Gastrocnemius medialis (tissue), 4 donors: Measurements from ENCODE around the gene ZNF619. TPM values are rescaled to one million over a fixed set of nuclear protein-coding genes. Genes with fewer than 3 reads are reported as not detected.

ENCODE experiments used
- ATAC-seq, 2 donors: fragments of 150-250 bp; one replicate each; pipeline ENCODE4 v1.9.1; 2016
- DNase-seq, 2 donors: peaks; one replicate each; pipeline ENCODE4 v3.0.0-alpha.2; 2019
- H3K27ac ChIP-seq, 4 donors: fragments of 200-600 bp; sonication (generic); 1 replicate in 1 of 4; 2 replicates in 3 of 4; pipeline ENCODE4 v1.5.1; 2016 to 2018; ENCODE audit warnings: mild to moderate bottlenecking in 2 of 4, moderate library complexity in 1 of 4
- H3K27me3 ChIP-seq, 3 donors: fragments of 200-600 bp; sonication (generic) in 2 of 3; 1 replicate in 1 of 3; 2 replicates in 2 of 3; pipeline versions ENCODE4 v1.5.1 to v1.6.0; 2016 to 2019; ENCODE audit warnings: mild to moderate bottlenecking in 1 of 3, moderate library complexity in 1 of 3
- H3K36me3 ChIP-seq, 2 donors: fragments of 200-600 bp; sonication (generic) in 1 of 2; one replicate each; pipeline ENCODE4 v1.5.1; 2017 to 2018
- H3K4me1 ChIP-seq, 2 donors: fragments of 200-600 bp; sonication (generic) in 1 of 2; one replicate each; pipeline ENCODE4 v1.5.1; 2016 to 2017; ENCODE audit warnings: mild to moderate bottlenecking in 2 of 2
- H3K4me3 ChIP-seq, 4 donors: fragments of 200-600 bp; sonication (generic) in 3 of 4; 1 replicate in 1 of 4; 2 replicates in 3 of 4; pipeline ENCODE4 v1.5.1; 2016 to 2019; ENCODE audit warnings: mild to moderate bottlenecking in 2 of 4
- H3K9me3 ChIP-seq, 3 donors: fragments of 200-600 bp; sonication (generic) in 2 of 3; 1 replicate in 1 of 3; 2 replicates in 2 of 3; pipeline ENCODE4 v1.5.1; 2016 to 2019
- POLR2A ChIP-seq, 2 donors: fragments of 450-650 bp; IDR thresholded peaks; one replicate each; pipeline ENCODE4 v1.6.1; 2017; ENCODE audit warnings: antibody characterized with exemption in 2 of 2, mild to moderate bottlenecking in 2 of 2, moderate library complexity in 2 of 2
- in situ Hi-C, 4 donors: fragments of 200-750 bp; cut with MboI; loops; one replicate each; pipeline versions ENCODE4 v1.15.0 to v1.8.0; 2017; ENCODE audit warnings: low sequenced_read_pairs in 4 of 4
- intact Hi-C: fragments of 100-400 bp; cut with DNase I; formaldehyde crosslinking; loops from one replicate; pipeline ENCODE4 v1.15.1; 2023; ENCODE audit warnings: low total_unique reads
- total RNA-seq, 4 donors: library from RNA; depleted of rRNA; stranded (reverse); fragments of >200 nt; gene quantifications; one replicate each; pipeline versions ENCODE4 v1.1.0 to v1.2.3, GENCODE V29; 2016
- TF ChIP-seq, protein P1 (sequence below), 5 experiments: fragments of 450-650 bp in 3 of 5; fragments of 200-600 bp in 2 of 5; sonication (generic) in 2 of 5; IDR thresholded peaks in 4 of 5; conservative IDR thresholded peaks in 1 of 5; 1 replicate in 4 of 5; 2 replicates in 1 of 5; pipeline ENCODE4 v1.5.1; 2016 to 2019; ENCODE audit warnings: antibody characterized with exemption in 5 of 5, mild to moderate bottlenecking in 3 of 5, moderate library complexity in 3 of 5

Gene ZNF619
- total RNA-seq, result 1 to 10 TPM; 1.9 to 7.2 (median 2.7) TPM

DNA sequence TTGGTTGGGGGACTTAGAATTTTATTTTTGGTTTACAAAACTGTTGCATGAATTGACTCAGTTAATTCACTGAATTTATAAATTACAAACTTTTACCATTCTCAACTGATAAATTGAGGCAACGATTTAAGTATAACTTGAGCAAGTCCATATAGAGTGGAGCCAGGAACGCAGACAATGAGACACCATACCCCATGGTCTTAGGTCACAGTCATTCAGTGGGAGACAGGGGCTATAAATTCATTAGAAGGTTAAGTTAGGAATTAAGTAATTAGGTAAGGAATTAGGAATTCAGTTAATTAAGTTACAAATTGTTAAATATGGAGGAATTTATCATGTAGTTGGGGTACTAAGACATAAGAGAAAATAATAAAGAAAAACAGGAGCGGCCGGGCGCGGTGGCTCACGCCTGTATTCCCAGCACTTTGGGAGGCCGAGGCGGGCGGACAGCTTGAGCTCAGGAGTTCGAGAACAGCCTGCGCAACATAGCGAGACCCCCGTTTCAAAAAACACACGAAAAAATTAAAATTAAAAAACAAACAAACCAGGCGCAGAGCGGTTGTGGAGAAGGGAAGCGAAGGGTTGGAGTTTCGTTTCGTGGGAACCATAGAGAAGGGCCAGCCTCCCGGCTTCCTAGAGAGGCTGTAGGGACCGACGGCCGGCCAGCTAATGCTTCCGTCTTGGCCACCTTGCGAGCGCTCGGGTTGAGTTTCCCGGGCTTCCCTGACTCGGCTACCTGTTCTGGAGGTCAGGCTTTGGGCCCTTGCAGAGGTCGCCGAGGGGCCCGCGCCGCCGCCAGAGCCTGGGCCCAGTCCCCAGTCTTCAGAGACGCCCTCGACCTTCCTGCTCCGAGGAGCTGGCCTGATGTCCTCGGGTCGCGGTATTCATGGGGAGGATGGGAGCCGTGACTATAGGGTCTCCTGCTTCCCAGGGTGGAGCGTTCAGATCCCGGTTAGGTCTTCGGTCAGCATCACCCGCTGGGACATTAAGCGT is at the start of gene ZNF619:
ZNF619 (plus strand) TSS at position 645 of the 993 bp plus-strand sequence. CDS start 858 bp downstream, outside the sequence.
- Histone ChIP-seq H3K4me3 (peak within 1 kb of the TSS; percentile 72 to 98 (median 88)), H3K36me3 (peaks cover 0 to 26% of the 10 kb centered on the region in 2 donors), H3K27me3 (no peaks in the 10 kb centered on the region), H3K4me1 (peaks cover 4 to 6% of the 10 kb centered on the region in 2 donors), H3K9me3 (no peaks in the 10 kb centered on the region), H3K27ac (peak within 1 kb of the TSS; percentile 77 to 90 (median 80))
- in situ Hi-C loops (no loop called here), intact Hi-C loops (loop anchor here (1.0 to 2.0 kb wide), 3 partner anchors 24 to 48 kb away; partner anchors contain the start of gene ZNF621)
- ATAC-seq (peak; percentile 91 to 95), DNase-seq (peak; percentile 52 to 76)
- TF ChIP-seq POLR2A (IDR thresholded peaks at IDR 0.05), result peak in 1 of 2 donors; percentile 17
- TF ChIP-seq, protein P1, sequence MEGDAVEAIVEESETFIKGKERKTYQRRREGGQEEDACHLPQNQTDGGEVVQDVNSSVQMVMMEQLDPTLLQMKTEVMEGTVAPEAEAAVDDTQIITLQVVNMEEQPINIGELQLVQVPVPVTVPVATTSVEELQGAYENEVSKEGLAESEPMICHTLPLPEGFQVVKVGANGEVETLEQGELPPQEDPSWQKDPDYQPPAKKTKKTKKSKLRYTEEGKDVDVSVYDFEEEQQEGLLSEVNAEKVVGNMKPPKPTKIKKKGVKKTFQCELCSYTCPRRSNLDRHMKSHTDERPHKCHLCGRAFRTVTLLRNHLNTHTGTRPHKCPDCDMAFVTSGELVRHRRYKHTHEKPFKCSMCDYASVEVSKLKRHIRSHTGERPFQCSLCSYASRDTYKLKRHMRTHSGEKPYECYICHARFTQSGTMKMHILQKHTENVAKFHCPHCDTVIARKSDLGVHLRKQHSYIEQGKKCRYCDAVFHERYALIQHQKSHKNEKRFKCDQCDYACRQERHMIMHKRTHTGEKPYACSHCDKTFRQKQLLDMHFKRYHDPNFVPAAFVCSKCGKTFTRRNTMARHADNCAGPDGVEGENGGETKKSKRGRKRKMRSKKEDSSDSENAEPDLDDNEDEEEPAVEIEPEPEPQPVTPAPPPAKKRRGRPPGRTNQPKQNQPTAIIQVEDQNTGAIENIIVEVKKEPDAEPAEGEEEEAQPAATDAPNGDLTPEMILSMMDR (IDR thresholded peaks at IDR 0.05 in 4 of 5, conservative IDR thresholded peaks at IDR 0.05 in 1 of 5), result no peak

- no peaks in the 10 kb centered on the region for H3K36me3 ChIP-seq
- H3K27ac ChIP-seq, result no peak overlapping the region
- DNase-seq (no peak), ATAC-seq (no peak)
- no peaks in the 10 kb centered on the region for H3K27me3 ChIP-seq
- H3K9me3 ChIP-seq, result no peaks in the 10 kb centered on the region
- H3K4me3 ChIP-seq, result no peak overlapping the region
- TF ChIP-seq, protein P1 (IDR thresholded peaks at IDR 0.05 in 4 of 5, conservative IDR thresholded peaks at IDR 0.05 in 1 of 5), result no peak
- TF ChIP-seq POLR2A (IDR thresholded peaks at IDR 0.05), result no peak
- intact Hi-C loops (no loop called here), in situ Hi-C loops (no loop called here)
- H3K4me1 ChIP-seq, result no peaks in the 10 kb centered on the region
These were observed 44.1 kb upstream of the ZNF619 start for GRCh38 chr3:40432793-40433192.

DNA sequence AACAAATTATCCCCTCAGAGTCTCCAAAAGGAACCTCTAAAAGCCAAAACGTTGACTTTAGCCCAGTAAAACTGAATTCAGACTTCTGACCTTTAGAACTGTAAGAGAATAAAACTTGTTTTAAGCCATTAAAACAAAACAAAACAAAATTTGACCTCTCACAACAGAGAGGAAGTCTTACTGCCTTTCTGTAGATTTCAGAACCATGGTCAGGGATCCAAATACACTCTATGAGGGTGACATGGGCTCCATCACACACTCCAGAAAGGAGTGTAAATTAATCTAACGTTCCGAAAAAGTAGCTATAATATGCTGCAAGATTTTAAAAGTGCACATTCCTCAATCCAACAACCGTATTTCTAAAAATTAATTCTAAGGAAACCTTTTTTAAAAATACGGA is 39.0 kb upstream of the ZNF619 start:
- no peaks in the 10 kb centered on the region for H3K36me3 ChIP-seq
- H3K27me3 ChIP-seq, result no peaks in the 10 kb centered on the region
- in situ Hi-C loops, result no loop called here
- H3K9me3 ChIP-seq, result no peaks in the 10 kb centered on the region
- intact Hi-C loops, result no loop called here
- no peak for TF ChIP-seq POLR2A (IDR thresholded peaks at IDR 0.05)
- TF ChIP-seq, protein P1 (IDR thresholded peaks at IDR 0.05 in 4 of 5, conservative IDR thresholded peaks at IDR 0.05 in 1 of 5), result no peak
- no peak overlapping the region for H3K4me3 ChIP-seq
- H3K4me1 ChIP-seq, result no peaks in the 10 kb centered on the region
- ATAC-seq, result no peak
- no peak for DNase-seq
- H3K27ac ChIP-seq, result no peak overlapping the region

GRCh38 chr3:40445062-40445461 is 31.9 kb upstream of the ZNF619 start:
- in situ Hi-C loops, result loop anchor here in 1 of 4 donors (10.0 kb wide), 1 partner anchor 110 kb away; no protein-coding TSS in a partner anchor
- ATAC-seq (no peak), DNase-seq (no peak)
- Histone ChIP-seq H3K9me3 (no peaks in the 10 kb centered on the region), H3K27me3 (no peaks in the 10 kb centered on the region), H3K4me3 (no peak overlapping the region), H3K36me3 (peaks cover 0 to 4% of the 10 kb centered on the region in 2 donors), H3K4me1 (no peaks in the 10 kb centered on the region), H3K27ac (no peak overlapping the region)
- intact Hi-C loops, result no loop called here
- TF ChIP-seq POLR2A (IDR thresholded peaks at IDR 0.05), result no peak
- TF ChIP-seq, protein P1 (IDR thresholded peaks at IDR 0.05 in 4 of 5, conservative IDR thresholded peaks at IDR 0.05 in 1 of 5), result no peak
